IPS DF 4.7 (cell line): ENCODE results near the gene CADPS.

ENCODE experiments used
- DNase-seq: peaks from one replicate; pipeline ENCODE4 v3.0.0-alpha.2; 2013; ENCODE audit warnings: low spot score; ENCODE audit errors: extremely low read depth

Gene CADPS

GRCh38 chr3:62559831-62560445, 315.3 kb downstream of the CADPS start:
- no peak for DNase-seq

DNA sequence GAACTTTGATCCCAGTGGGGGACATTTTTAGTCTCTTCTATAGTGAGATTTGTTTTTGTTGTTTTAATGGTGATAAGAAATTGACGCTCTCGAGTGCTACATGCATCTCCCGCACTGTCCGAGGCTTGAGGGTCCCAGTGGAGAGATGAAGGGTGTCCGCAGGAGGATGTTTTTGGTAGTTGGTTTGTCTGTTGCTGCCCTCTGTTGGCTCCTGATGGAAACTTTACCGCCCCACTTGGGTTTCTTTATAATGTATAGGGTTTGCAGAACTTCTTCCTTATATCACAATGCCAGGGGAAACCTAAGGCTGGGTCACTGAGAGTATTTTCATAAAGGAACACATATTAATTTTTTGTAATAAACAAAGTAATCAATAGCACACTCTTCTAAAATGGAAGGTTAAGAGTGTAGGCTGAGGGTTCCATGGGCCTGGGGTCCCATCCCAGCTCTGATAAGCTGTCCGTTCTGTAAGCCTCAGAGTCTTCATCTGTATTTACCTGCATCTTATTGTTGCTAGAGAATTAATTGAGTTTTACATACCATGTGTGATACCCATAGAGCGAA, 316.6 kb downstream of the CADPS start:
- no peak for DNase-seq

DNA sequence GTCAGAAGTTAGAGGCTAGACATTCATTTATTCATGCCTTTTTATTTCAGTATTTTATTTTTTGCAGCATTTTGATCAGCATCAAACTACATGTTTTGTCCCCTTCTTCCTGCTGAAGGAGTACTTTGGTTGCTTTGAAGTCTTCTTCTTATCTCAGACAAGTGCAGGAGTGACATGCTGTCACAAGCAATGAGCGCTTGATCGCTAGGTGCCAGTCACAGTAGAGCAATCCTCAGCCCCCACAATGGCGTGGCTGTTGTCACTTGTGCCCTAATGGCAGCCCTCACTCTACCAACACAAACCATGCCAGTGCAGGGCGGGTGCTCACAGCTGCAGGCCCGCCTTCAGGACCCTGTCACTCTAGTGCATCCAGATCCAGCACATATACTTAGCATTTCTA, 317.2 kb downstream of the CADPS start:
- no peak for DNase-seq

DNA sequence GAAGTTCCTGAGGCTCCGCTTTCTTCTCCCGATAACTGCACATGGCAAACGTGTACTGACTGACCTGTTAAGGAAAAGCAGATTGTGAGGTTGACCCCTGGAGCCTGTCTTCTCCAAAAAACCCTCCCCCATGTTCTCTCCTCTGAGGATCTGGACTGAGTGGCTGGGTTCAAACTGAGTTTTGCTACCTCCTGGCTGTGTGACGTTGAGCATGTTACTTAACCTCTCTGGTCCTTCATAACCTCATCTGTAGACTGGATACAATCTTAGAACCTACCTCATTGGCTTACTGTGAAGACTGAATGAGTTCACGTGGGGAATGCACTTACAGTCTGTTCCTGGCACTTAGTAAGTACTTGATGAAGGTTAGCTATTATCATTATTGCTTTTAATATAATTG, 317.8 kb downstream of the CADPS start:
- DNase-seq = no peak

- no peak for DNase-seq
Measured at GRCh38 chr3:62556121-62556815, 318.9 kb downstream of the CADPS start.

DNA sequence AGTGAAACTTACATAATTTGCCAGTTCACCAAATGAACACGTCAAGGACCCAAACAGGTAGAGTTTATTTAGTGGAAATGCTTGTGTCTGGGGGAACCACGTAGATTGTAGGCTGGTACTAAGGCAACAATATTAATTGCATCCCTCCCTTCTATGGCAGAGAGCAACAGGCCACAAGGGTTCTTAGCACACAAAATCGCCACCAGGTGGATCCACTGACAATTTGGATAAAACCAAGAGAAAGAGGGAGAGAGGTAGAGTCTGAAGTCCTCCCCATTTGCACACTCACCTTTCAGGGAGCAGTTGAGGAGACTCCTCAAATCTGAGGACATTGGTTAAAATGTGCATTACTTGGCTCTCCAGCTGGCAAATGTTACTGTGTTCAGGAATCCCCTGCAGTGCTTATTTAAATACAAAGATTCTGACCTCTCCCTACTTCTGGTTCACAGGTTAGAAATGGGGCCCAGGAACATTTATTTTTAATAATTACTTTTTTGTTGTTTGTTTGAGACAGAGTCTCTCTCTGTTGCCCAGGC, 320.9 kb downstream of the CADPS start:
- DNase-seq = no peak

GRCh38 chr3:62553811-62554210, 321.4 kb downstream of the CADPS start:
- no peak for DNase-seq

DNA sequence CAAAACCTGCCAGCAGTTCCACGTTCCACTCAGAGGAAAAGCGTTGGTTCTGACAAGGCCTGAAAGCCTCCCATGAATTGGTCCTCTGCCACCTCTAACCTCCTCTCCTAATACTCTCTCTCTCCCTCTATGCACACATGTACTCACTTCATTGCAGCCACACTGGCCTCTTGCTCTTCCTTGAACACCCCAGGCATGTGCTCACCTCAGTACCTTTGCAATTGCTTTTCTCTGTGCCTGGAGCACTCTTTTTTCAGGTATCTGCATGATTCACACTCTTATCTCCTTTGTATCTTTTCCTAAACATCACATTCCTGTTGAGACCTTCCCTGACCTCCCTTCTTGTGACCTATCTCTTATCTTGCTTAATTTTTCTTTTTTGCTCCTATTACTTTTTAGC, 323.7 kb downstream of the CADPS start:
- no peak for DNase-seq

DNA sequence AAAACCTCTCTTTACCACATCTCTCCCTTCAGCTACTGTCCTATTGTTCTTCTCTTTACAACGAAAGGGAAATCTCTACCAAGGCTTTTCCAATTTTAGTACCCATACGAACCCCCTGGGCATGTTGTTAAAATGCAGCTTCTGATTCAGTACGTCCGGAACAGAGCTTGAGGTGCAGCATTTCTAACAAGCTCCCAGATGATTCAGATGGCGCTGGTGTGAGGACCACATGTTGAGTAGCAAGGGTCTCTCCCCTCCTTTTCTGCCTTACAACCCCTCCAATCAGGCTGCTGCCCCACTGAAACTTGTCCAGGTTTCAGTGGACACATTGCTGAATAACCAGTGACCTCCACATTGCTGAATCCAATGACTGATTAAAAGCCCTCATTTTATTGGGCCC, 324.8 kb downstream of the CADPS start:
- no peak for DNase-seq

DNA sequence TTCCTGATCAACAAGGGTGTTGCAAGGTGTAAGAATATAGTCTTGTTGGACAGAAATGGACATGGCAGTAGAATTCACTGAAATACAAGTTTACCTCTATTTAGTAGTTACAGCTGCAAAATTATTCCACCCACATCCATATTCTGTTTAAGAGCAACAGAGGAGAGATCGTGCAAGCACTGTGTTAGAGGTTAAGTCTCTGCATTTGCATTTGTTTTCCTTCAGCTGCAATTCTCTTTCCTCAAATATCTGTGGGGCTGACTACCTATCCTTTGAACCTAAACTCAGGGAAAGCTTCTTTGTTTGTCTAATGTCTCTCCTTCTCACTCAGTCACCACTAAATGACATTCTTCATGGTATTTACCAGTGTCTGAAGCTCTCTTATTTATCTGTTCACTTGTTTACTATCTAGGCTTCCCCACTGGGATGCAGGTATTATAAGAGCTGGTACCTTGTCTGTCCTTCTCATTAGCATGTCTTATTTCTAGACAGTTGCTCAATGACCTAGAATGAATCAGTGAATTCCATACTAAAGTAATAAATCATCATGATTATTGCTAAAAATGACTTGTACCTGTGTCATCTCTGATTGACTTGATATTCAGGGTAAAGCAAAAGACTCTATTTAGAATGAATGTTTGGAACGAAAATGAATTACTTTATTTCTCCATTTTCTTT, 326.5 kb downstream of the CADPS start:
- no peak for DNase-seq

- no peak for DNase-seq
Measured at GRCh38 chr3:62546266-62546665, 328.9 kb downstream of the CADPS start.

DNA sequence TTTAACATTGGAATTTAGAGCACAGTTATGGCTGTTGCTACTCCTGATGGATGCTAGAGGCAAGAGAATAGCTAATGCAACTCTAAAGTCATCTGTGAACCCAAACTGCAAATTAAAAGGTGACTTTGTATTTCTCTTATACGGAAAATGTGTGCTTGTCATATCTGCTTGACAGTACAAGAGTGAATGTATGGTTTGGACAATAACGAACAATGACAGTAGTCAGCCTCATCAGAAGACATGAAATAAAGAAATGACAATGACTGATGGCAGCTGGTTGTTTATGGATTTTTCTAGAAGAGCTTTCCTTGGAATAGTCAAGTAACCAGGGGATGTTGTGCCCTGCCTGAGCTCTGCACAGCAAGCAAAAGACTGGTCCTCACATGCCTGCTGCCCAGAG, 333.0 kb downstream of the CADPS start:
- no peak for DNase-seq

DNA sequence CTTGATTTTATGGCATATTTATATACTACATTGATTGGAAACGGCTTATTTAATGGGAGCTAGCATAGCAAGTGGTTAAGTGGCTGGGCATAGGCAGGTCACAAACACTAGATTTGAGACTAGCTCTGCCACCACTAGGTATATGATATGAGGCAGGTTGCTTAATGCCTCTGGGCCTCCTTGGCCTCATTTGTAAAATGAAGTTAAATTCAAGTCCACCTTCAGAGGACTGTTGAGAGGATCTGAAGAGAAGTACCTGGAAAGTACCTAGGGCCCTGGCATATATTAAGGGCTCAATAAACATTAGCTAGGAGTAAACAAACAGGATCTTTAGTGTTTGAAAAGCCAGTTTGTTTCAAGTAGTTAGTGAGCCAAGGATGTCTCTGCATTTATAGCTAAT, 335.5 kb downstream of the CADPS start:
- no peak for DNase-seq

- no peak for DNase-seq
Measured at GRCh38 chr3:62538691-62539356, 336.4 kb downstream of the CADPS start.

GRCh38 chr3:62534326-62534725, 340.9 kb downstream of the CADPS start:
- no peak for DNase-seq

DNA sequence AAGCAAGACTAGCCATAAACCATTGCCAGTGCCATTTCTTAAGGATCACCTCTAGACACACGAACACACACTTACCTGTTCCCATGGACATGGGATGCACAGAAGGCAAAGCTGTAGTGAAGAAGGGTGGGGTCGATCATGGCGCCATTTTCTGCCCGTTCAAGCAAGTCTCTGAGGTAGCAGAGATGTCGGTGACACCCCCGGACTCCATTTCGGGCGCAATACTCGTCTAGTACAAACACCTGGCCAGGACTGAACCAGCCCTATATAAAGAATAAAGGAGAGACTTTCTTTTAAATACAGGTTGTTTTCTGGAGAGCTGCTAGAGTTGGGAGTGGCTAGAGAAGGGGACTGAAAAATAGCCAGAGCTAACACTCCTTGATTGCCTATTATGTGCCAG, 342.4 kb downstream of the CADPS start:
- DNase-seq = no peak

DNA sequence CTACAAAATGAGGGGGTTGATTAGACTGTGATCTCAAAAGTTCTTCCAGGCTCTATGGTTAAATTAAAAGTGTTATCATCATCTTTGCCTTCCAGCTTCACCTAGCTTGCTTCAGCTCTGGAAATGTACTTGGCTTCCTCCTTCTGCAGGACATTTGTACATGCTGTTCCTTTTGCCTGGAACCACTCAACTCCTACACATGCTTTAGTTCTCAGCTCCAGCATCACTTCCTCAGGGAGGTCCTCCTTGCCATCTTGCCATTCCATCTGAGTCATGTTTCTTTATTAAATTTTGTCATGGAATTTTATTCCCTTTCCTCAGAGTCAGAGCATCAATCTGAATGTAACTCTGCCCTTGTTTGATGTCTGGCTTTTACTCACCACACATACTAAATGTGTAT, 343.2 kb downstream of the CADPS start:
- no peak for DNase-seq

- no peak for DNase-seq
Measured at GRCh38 chr3:62531493-62531892, 343.7 kb downstream of the CADPS start.

DNA sequence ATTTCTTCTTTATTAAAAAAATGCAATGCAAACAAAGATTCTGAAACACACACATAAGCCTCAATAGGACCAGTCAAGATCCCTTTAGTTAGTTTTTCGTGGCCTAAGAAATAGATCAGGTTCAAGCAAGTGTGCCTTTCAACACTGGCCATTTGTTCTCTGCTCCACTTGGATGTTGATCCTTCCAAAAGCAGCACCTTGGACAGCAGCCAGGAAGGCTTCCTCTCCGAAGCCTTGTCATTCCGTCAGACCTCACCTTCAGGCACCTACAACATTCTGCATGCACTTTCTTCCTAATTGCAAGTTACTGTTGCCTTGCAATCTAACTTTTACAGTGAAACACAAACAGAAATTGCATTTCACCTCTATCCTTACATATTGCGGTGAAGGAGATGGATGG, 346.0 kb downstream of the CADPS start:
- DNase-seq = peak; percentile 44

GRCh38 chr3:62527474-62527873, 347.7 kb downstream of the CADPS start:
- DNase-seq = no peak

DNA sequence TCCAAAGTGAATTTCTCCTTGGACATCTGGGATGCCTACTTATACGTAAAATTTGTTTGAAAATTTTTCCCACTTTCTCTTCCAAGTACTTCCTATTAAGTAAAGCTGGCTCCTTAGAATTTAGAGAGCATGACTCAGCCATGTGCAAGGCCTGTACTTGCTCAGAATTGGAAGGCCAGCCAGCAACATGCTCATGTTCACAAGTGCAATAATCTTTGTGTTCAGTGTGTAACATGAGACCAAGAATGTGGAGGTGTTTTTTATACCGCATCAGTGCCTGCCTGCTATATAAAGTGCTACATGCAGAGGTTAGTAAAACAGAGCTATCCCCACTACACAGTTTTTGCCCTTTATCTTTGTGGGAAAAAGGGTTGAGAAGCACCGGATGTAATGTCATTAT, 349.9 kb downstream of the CADPS start:
- no peak for DNase-seq

- no peak for DNase-seq
Measured at GRCh38 chr3:62523672-62524071, 351.5 kb downstream of the CADPS start.
